H9 (cell line): ENCODE results near the gene DGKG. TPM values are rescaled to one million over a fixed set of nuclear protein-coding genes. Genes with fewer than 3 reads are reported as not detected.

Source experiments
- DNase-seq: peaks from one replicate; pipeline ENCODE4 v3.0.0-alpha.2; 2017
- H2AFZ ChIP-seq: one replicate; pipeline ENCODE4 v1.6.1; 2013; ENCODE audit warnings: mild to moderate bottlenecking, low read length, control low read depth, moderate library complexity
- H2AK5ac ChIP-seq: 2 replicates; pipeline ENCODE4 v1.6.1; 2013; ENCODE audit warnings: low read length, control low read depth, mixed read lengths; ENCODE audit not compliant: insufficient read length
- H2BK120ac ChIP-seq: one replicate; pipeline ENCODE4 v1.6.1; 2013; ENCODE audit warnings: low read depth, mild to moderate bottlenecking, low read length, control low read depth, inconsistent platforms; ENCODE audit not compliant: poor library complexity, severe bottlenecking
- H2BK12ac ChIP-seq: 2 replicates; pipeline ENCODE4 v1.6.1; 2013; ENCODE audit warnings: low read length, control low read depth, mixed read lengths, low read depth; ENCODE audit not compliant: insufficient read length
- H2BK15ac ChIP-seq: 2 replicates; pipeline ENCODE4 v1.6.1; 2013; ENCODE audit warnings: low read depth, low read length, control low read depth
- H2BK20ac ChIP-seq: one replicate; pipeline ENCODE4 v1.6.1; 2013; ENCODE audit warnings: low read depth, mild to moderate bottlenecking, low read length, control low read depth, inconsistent platforms; ENCODE audit not compliant: poor library complexity, severe bottlenecking
- H2BK5ac ChIP-seq: 2 replicates; pipeline ENCODE4 v1.6.1; 2013; ENCODE audit warnings: low read length, control low read depth, mixed read lengths; ENCODE audit not compliant: insufficient read length
- H3K14ac ChIP-seq: 2 replicates; pipeline ENCODE4 v1.6.1; 2013; ENCODE audit warnings: low read length, control low read depth; ENCODE audit not compliant: insufficient read depth
- H3K18ac ChIP-seq: 2 replicates; pipeline ENCODE4 v1.6.1; 2013; ENCODE audit warnings: low read depth, mild to moderate bottlenecking, mixed read lengths, low read length, control low read depth; ENCODE audit not compliant: insufficient read length
- H3K23ac ChIP-seq: 2 replicates; pipeline ENCODE4 v1.6.1; 2013; ENCODE audit warnings: low read length, control low read depth, mixed read lengths, low read depth; ENCODE audit not compliant: insufficient read length
- H3K23me2 ChIP-seq: 2 replicates; pipeline ENCODE4 v1.6.1; 2013; ENCODE audit warnings: low read depth, mild to moderate bottlenecking, mixed read lengths, low read length, control low read depth; ENCODE audit not compliant: insufficient read length, poor library complexity, severe bottlenecking
- H3K27ac ChIP-seq: 2 replicates; pipeline ENCODE4 v1.5.1; 2013; ENCODE audit warnings: low read length, control low read depth, mixed read lengths, low read depth; ENCODE audit not compliant: insufficient read length
- H3K27me3 ChIP-seq: 2 replicates; pipeline ENCODE4 v1.6.1; 2013; ENCODE audit warnings: low read length, control low read depth, inconsistent platforms; ENCODE audit not compliant: insufficient read depth
- H3K4ac ChIP-seq: 2 replicates; pipeline ENCODE4 v1.6.1; 2013; ENCODE audit warnings: low read depth, mild to moderate bottlenecking, control low read depth, inconsistent platforms, low read length, moderate library complexity
- H3K4me1 ChIP-seq: 2 replicates; pipeline ENCODE4 v1.6.1; 2013; ENCODE audit warnings: low read length, control low read depth, inconsistent platforms; ENCODE audit not compliant: insufficient read depth
- H3K4me2 ChIP-seq: 2 replicates; pipeline ENCODE4 v1.6.1; 2013; ENCODE audit warnings: low read length, control low read depth, mixed read lengths; ENCODE audit not compliant: insufficient read length, insufficient read depth
- H3K56ac ChIP-seq: 2 replicates; pipeline ENCODE4 v1.6.1; 2013; ENCODE audit warnings: low read depth, mild to moderate bottlenecking, mixed read lengths, low read length, control low read depth; ENCODE audit not compliant: insufficient read length
- H3K79me1 ChIP-seq: 2 replicates; pipeline ENCODE4 v1.6.1; 2013; ENCODE audit warnings: low read depth, mild to moderate bottlenecking, moderate library complexity, low read length, control low read depth, inconsistent platforms; ENCODE audit not compliant: insufficient read depth, poor library complexity, severe bottlenecking
- H3K79me2 ChIP-seq: 2 replicates; pipeline ENCODE4 v1.6.1; 2013; ENCODE audit warnings: low read length, control low read depth, inconsistent platforms; ENCODE audit not compliant: insufficient read depth
- H3K9ac ChIP-seq: 2 replicates; pipeline ENCODE4 v1.6.1; 2013; ENCODE audit warnings: low read length, control low read depth, mixed read lengths; ENCODE audit not compliant: insufficient read length; ENCODE audit errors: extremely low read depth
- H3K9me3 ChIP-seq: one replicate; pipeline ENCODE4 v1.6.1; 2013; ENCODE audit warnings: low read depth, low read length, inconsistent platforms; ENCODE audit not compliant: control insufficient read depth
- H3T11ph ChIP-seq: one replicate; pipeline ENCODE4 v1.6.1; 2013; ENCODE audit warnings: mild to moderate bottlenecking, low read length, control low read depth, inconsistent platforms
- H4K20me1 ChIP-seq: one replicate; pipeline ENCODE4 v1.6.1; 2013; ENCODE audit not compliant: control insufficient read depth, insufficient read length, insufficient read depth
- H4K5ac ChIP-seq: 2 replicates; pipeline ENCODE4 v1.6.1; 2013; ENCODE audit warnings: low read depth, mild to moderate bottlenecking, mixed read lengths, low read length, control low read depth; ENCODE audit not compliant: insufficient read length
- H4K8ac ChIP-seq: replicated peaks from 2 replicates; pipeline ENCODE4 v1.6.1; 2013; ENCODE audit warnings: low read length, control low read depth, mixed read lengths, low read depth; ENCODE audit not compliant: insufficient read length
- H4K91ac ChIP-seq: 2 replicates; pipeline ENCODE4 v1.6.1; 2013; ENCODE audit warnings: low read depth, mild to moderate bottlenecking, moderate library complexity, mixed read lengths, low read length, control low read depth; ENCODE audit not compliant: insufficient read length
- H3K27ac Mint-ChIP-seq, 3 experiments: 2 replicates in 2 of 3; 3 replicates in 1 of 3; pipeline ENCODE4 v1.8.0; 2020 to 2021; ENCODE audit warnings: mixed read lengths in 3 of 3, mild to moderate bottlenecking in 1 of 3, moderate library complexity in 1 of 3
- H3K27me3 Mint-ChIP-seq: 2 replicates; pipeline ENCODE4 v1.8.0; 2021; ENCODE audit warnings: low read depth, mild to moderate bottlenecking, moderate library complexity, mixed read lengths
- H3K36me3 Mint-ChIP-seq, 3 experiments: 2 replicates in 2 of 3; 3 replicates in 1 of 3; pipeline ENCODE4 v1.8.0; 2020 to 2021; ENCODE audit warnings: low read depth in 3 of 3, mixed read lengths in 3 of 3; ENCODE audit not compliant: insufficient read depth in 1 of 3
- H3K4me1 Mint-ChIP-seq, 2 experiments: 2 replicates each; pipeline ENCODE4 v1.8.0; 2020; ENCODE audit warnings: mixed read lengths in 2 of 2
- H3K4me3 Mint-ChIP-seq, 2 experiments: 2 replicates in 1 of 2; 3 replicates in 1 of 2; pipeline ENCODE4 v1.8.0; 2020 to 2021; ENCODE audit warnings: mild to moderate bottlenecking in 2 of 2, mixed read lengths in 2 of 2, moderate library complexity in 1 of 2
- H3K9me3 Mint-ChIP-seq, 2 experiments: 2 replicates in 1 of 2; 3 replicates in 1 of 2; pipeline ENCODE4 v1.8.0; 2020; ENCODE audit warnings: mild to moderate bottlenecking in 2 of 2, mixed read lengths in 2 of 2, moderate library complexity in 1 of 2
- CTCF ChIP-seq: fragments of 200-600 bp; sonication (generic); conservative IDR thresholded peaks from 3 replicates; pipeline ENCODE4 v1.8.0; 2021; ENCODE audit warnings: antibody characterized with exemption, mild to moderate bottlenecking
- WGBS: extraction: QIAGEN DNeasy Blood & Tissue Kit; methylation state at CpG from one replicate; pipeline ENCODE4 v1.1.7; 2013; ENCODE audit warnings: missing lambda C conversion rate, low lambda C conversion rate, mixed read lengths; ENCODE audit not compliant: insufficient read length; ENCODE audit errors: extremely low coverage; 5-methylcytosine and 5-hydroxymethylcytosine counted together
- total RNA-seq: library from RNA; stranded (reverse); gene quantifications from 2 replicates; pipeline ENCODE4 v1.2.1, GENCODE V29; 2021

Gene DGKG
- total RNA-seq, 1 experiment from 2014 or later: not detected

- H3K36me3 Mint-ChIP-seq: no peaks in the 10 kb centered on the region
- H3T11ph ChIP-seq: no peak overlapping the region
- no peaks in the 10 kb centered on the region for H3K79me2 ChIP-seq
- H3K27ac Mint-ChIP-seq: peak overlapping the region in 1 of 3 experiments; percentile 24; a peak in 1 of 7 replicates
- no peak overlapping the region for H2AK5ac ChIP-seq
- TF ChIP-seq CTCF: no peak
- H3K4me2 ChIP-seq: no peak overlapping the region
- no peak overlapping the region for H3K4me3 Mint-ChIP-seq
- WGBS: no CpG with 5 or more reads among the region's 3 CpGs
- H2BK15ac ChIP-seq: no peak overlapping the region
- DNase-seq: no peak
- H3K27me3 Mint-ChIP-seq: peaks cover 90% of the 10 kb centered on the region
- H4K8ac ChIP-seq: no peak overlapping the region
- no peak overlapping the region for H4K91ac ChIP-seq
- H3K4me1 ChIP-seq: peaks cover 10% of the 10 kb centered on the region; the same call in 1 of the 2 replicates
- no peaks in the 10 kb centered on the region for H4K20me1 ChIP-seq
- no peaks in the 10 kb centered on the region for H3K9me3 ChIP-seq
- H2BK120ac ChIP-seq: no peak overlapping the region
- no peak overlapping the region for H2AFZ ChIP-seq
- H3K56ac ChIP-seq: no peak overlapping the region
- no peak overlapping the region for H2BK5ac ChIP-seq
- H3K9me3 Mint-ChIP-seq: no peaks in the 10 kb centered on the region
- no peaks in the 10 kb centered on the region for H3K23me2 ChIP-seq
- no peak overlapping the region for H2BK20ac ChIP-seq
- no peak overlapping the region for H3K27ac ChIP-seq
- no peak overlapping the region for H3K18ac ChIP-seq
- no peak overlapping the region for H3K23ac ChIP-seq
- H3K4me1 Mint-ChIP-seq: peaks cover 23 to 27% of the 10 kb centered on the region in 2 experiments
- H2BK12ac ChIP-seq: no peak overlapping the region
- no peak overlapping the region for H3K4ac ChIP-seq
- H3K9ac ChIP-seq: no peak overlapping the region
- no peaks in the 10 kb centered on the region for H3K79me1 ChIP-seq
- no peak overlapping the region for H4K5ac ChIP-seq
- peaks cover 14% of the 10 kb centered on the region for H3K27me3 ChIP-seq
- no peak overlapping the region for H3K14ac ChIP-seq
These were observed 244.4 kb downstream of the DGKG start for GRCh38 chr3:186117521-186118134.
